Measurements from ENCODE around the gene ARMC3. TPM values are rescaled to one million over a fixed set of nuclear protein-coding genes. Genes with fewer than 3 reads are reported as not detected.
"Not testable (repeated sequence)": the region's sequence is repeated elsewhere in the genome, so short reads cannot be mapped to it uniquely, and the experiment has no call there.

The ARMC3 gene
- total and polyA plus RNA-seq, 8 donors: 1.6 to 10.0 (median 8.4) TPM; not detected in 1

DNA sequence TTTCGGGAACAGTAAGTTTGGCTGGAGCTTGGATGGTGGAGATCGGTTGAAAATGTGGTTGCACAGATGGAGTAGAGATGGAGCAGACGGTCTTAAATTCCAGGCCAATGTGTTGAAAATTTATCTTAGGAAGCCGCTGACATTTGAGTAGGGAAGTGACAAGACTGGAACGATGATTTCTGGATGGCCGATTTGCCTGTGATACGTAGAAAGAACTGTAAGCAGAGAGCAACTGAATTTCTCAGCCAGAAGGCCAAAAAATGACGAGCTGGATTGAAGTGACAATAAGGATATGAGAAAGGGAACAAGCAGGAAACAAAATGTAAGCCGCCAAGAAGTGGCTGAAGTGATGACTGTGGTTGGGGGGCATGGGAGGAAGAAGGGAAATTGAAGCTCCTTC is 687 bp upstream of the ARMC3 start:
- H3K36me3 ChIP-seq: no peaks in the 10 kb centered on the region
- no peak overlapping the region for H3K4me3 ChIP-seq
- intact Hi-C loops (cut with DNase I): no loop called here
- peaks cover 0 to under 1% of the 10 kb centered on the region in 2 donors for H3K9me3 ChIP-seq
- TF ChIP-seq, protein P1, sequence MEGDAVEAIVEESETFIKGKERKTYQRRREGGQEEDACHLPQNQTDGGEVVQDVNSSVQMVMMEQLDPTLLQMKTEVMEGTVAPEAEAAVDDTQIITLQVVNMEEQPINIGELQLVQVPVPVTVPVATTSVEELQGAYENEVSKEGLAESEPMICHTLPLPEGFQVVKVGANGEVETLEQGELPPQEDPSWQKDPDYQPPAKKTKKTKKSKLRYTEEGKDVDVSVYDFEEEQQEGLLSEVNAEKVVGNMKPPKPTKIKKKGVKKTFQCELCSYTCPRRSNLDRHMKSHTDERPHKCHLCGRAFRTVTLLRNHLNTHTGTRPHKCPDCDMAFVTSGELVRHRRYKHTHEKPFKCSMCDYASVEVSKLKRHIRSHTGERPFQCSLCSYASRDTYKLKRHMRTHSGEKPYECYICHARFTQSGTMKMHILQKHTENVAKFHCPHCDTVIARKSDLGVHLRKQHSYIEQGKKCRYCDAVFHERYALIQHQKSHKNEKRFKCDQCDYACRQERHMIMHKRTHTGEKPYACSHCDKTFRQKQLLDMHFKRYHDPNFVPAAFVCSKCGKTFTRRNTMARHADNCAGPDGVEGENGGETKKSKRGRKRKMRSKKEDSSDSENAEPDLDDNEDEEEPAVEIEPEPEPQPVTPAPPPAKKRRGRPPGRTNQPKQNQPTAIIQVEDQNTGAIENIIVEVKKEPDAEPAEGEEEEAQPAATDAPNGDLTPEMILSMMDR (IDR thresholded peaks at IDR 0.05): no peak
- ATAC-seq (no peak), DNase-seq (no peak)
- H3K4me1 ChIP-seq: peaks cover 0 to 8% of the 10 kb centered on the region in 2 donors
- H3K27ac ChIP-seq: no peak overlapping the region
- peaks cover 0 to 31% of the 10 kb centered on the region in 2 donors for H3K27me3 ChIP-seq

DNA sequence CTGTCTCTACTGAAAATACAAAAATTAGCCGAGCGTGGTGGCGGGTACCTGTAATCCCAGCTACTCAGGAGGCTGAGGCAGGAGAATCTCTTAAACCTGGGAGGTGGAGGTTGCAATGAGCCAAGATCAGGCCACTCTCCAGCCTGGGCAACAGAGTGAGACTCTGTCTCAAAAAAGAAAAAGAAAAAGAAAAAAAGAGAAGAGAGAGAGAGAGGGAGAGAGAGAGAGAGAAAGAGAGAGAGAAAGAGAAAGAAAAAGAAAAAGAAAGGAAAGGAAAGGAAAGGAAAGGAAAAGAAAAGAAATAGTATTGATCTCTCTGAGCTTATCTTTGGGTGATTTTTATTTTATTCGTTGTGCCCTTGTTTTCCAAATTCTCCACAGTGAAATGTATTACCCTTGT is 1.2 kb downstream of the ARMC3 start:
- H3K4me1 ChIP-seq; intact Hi-C loops (cut with DNase I); ATAC-seq: not testable (repeated sequence)

GRCh38 chr10:22931948-22932347 is 4.1 kb downstream of the ARMC3 start:
- Histone ChIP-seq H3K4me3 (no peak overlapping the region), H3K9me3 (no peaks in the 10 kb centered on the region), H3K4me1 (peaks cover 0 to 8% of the 10 kb centered on the region in 2 donors), H3K36me3 (no peaks in the 10 kb centered on the region), H3K27ac (no peak overlapping the region), H3K27me3 (peaks cover 0 to 18% of the 10 kb centered on the region in 2 donors)
- intact Hi-C loops (cut with DNase I): no loop called here
- ATAC-seq: no peak
- TF ChIP-seq, protein P1 (IDR thresholded peaks at IDR 0.05): no peak
- DNase-seq: no peak

More for the DNA sequence above, 1.2 kb downstream of the ARMC3 start:
- not testable (repeated sequence) for H3K27ac ChIP-seq, H3K36me3 ChIP-seq, H3K4me3 ChIP-seq, DNase-seq, H3K9me3 ChIP-seq
- H3K27me3 ChIP-seq: peaks cover 0 to 31% of the 10 kb centered on the region in 2 donors

- H3K27ac ChIP-seq: no peak overlapping the region
- no peak for ATAC-seq
- H3K4me3 ChIP-seq: no peak overlapping the region
- peaks cover 0 to 10% of the 10 kb centered on the region in 2 donors for H3K27me3 ChIP-seq
- no peak for DNase-seq
- no peaks in the 10 kb centered on the region for H3K9me3 ChIP-seq
- intact Hi-C loops (cut with DNase I): no loop called here
- TF ChIP-seq, protein P1 (IDR thresholded peaks at IDR 0.05): no peak
- no peaks in the 10 kb centered on the region for H3K36me3 ChIP-seq
- peaks cover 0 to 3% of the 10 kb centered on the region in 2 donors for H3K4me1 ChIP-seq
Measured at GRCh38 chr10:22932626-22933370, 4.9 kb downstream of the ARMC3 start.

- Histone ChIP-seq H3K4me3 (no peak overlapping the region), H3K36me3 (no peaks in the 10 kb centered on the region), H3K27me3 (no peaks in the 10 kb centered on the region), H3K9me3 (no peaks in the 10 kb centered on the region), H3K4me1 (no peaks in the 10 kb centered on the region), H3K27ac (no peak overlapping the region)
- ATAC-seq (no peak), DNase-seq (no peak)
- TF ChIP-seq, protein P1 (IDR thresholded peaks at IDR 0.05): no peak
- intact Hi-C loops (cut with DNase I): no loop called here
Measured at GRCh38 chr10:22934726-22935125, 6.9 kb downstream of the ARMC3 start.

Measured in left lung (tissue), 10 donors.